Measurements from ENCODE around the gene KCNMB2. TPM values are rescaled to one million over a fixed set of nuclear protein-coding genes. Genes with fewer than 3 reads are reported as not detected.

Gene KCNMB2
- total RNA-seq, 1 experiment from 2014 or later: not detected

GRCh38 chr3:178526291-178526690 is 9.9 kb upstream of the KCNMB2 start:
- H3K9ac ChIP-seq (ENCODE audit: low read length): no peak overlapping the region
- H3K79me2 ChIP-seq (ENCODE audit: low read length): no peaks in the 10 kb centered on the region
- no peak overlapping the region for H3K4me3 ChIP-seq (ENCODE audit: low read length)
- no peaks in the 10 kb centered on the region for H3K9me2 ChIP-seq (replicated peaks; ENCODE audit: low read length)
- H3K27ac ChIP-seq (ENCODE audit: low read length): no peak overlapping the region
- TF ChIP-seq EZH2phosphoT487 (IDR thresholded peaks at IDR 0.05; ENCODE audit: borderline replicate concordance, low read length) (no peak), CTCF (conservative IDR thresholded peaks at IDR 0.05; ENCODE audit: low read depth, low read length) (no peak), EZH2 (IDR thresholded peaks at IDR 0.05; ENCODE audit: low read length, unreplicated experiment) (no peak)
- no peak for DNase-seq
- ChIA-PET CTCF (no interaction called here), POLR2A (ENCODE audit: unreplicated experiment) (no interaction called here)
- H3K9me3 ChIP-seq (ENCODE audit: low read length): no peaks in the 10 kb centered on the region
- no peaks in the 10 kb centered on the region for H3F3A ChIP-seq (ENCODE audit: low read length, unreplicated experiment)
- no peaks in the 10 kb centered on the region for H3K4me1 ChIP-seq (ENCODE audit: insufficient read depth, low read length)
- H2AFZ ChIP-seq (ENCODE audit: low read length): no peak overlapping the region
- no peaks in the 10 kb centered on the region for H3K36me3 ChIP-seq (ENCODE audit: low read depth, low read length)
- ATAC-seq: no peak
- H3K4me2 ChIP-seq (ENCODE audit: low read length): no peak overlapping the region
- H3K27me3 ChIP-seq (ENCODE audit: low read length): peaks cover 28% of the 10 kb centered on the region; the same call in 1 of the 2 replicates
- BruUV-seq (replicated peaks): no TSS peak
- intact Hi-C loops (cut with micrococcal nuclease): no loop called here
- no peaks in the 10 kb centered on the region for H4K20me1 ChIP-seq (ENCODE audit: low read length)

- H3K4me3 ChIP-seq (ENCODE audit: low read length): no peak overlapping the region
- no peaks in the 10 kb centered on the region for H3K36me3 ChIP-seq (ENCODE audit: low read depth, low read length)
- H3K27ac ChIP-seq (ENCODE audit: low read length): no peak overlapping the region
- POLR2A ChIA-PET (ENCODE audit: unreplicated experiment): no interaction called here
- no peaks in the 10 kb centered on the region for H3K9me2 ChIP-seq (replicated peaks; ENCODE audit: low read length)
- H4K20me1 ChIP-seq (ENCODE audit: low read length): no peaks in the 10 kb centered on the region
- no peak overlapping the region for H2AFZ ChIP-seq (ENCODE audit: low read length)
- peaks cover 36% of the 10 kb centered on the region for H3K27me3 ChIP-seq (ENCODE audit: low read length)
- TF ChIP-seq EZH2phosphoT487 (IDR thresholded peaks at IDR 0.05; ENCODE audit: borderline replicate concordance, low read length) (no peak), EZH2 (IDR thresholded peaks at IDR 0.05; ENCODE audit: low read length, unreplicated experiment) (no peak), CTCF (conservative IDR thresholded peaks at IDR 0.05; ENCODE audit: low read depth, low read length) (no peak)
- no peaks in the 10 kb centered on the region for H3K79me2 ChIP-seq (ENCODE audit: low read length)
- no peaks in the 10 kb centered on the region for H3F3A ChIP-seq (ENCODE audit: low read length, unreplicated experiment)
- CTCF ChIA-PET: no interaction called here
- BruUV-seq (replicated peaks): no TSS peak
- ATAC-seq: no peak
- no peak overlapping the region for H3K9ac ChIP-seq (ENCODE audit: low read length)
- DNase-seq: no peak
- intact Hi-C loops (cut with micrococcal nuclease): no loop called here
- H3K9me3 ChIP-seq (ENCODE audit: low read length): no peaks in the 10 kb centered on the region
- H3K4me1 ChIP-seq (ENCODE audit: insufficient read depth, low read length): no peaks in the 10 kb centered on the region
- no peak overlapping the region for H3K4me2 ChIP-seq (ENCODE audit: low read length)
Measured at GRCh38 chr3:178527981-178528380, 8.3 kb upstream of the KCNMB2 start.

GRCh38 chr3:178529606-178530225 is 6.5 kb upstream of the KCNMB2 start:
- ChIA-PET POLR2A (ENCODE audit: unreplicated experiment) (no interaction called here), CTCF (no interaction called here)
- TF ChIP-seq CTCF (conservative IDR thresholded peaks at IDR 0.05; ENCODE audit: low read depth, low read length) (no peak), EZH2phosphoT487 (IDR thresholded peaks at IDR 0.05; ENCODE audit: borderline replicate concordance, low read length) (no peak), EZH2 (IDR thresholded peaks at IDR 0.05; ENCODE audit: low read length, unreplicated experiment) (no peak)
- H3K36me3 ChIP-seq (ENCODE audit: low read depth, low read length): no peaks in the 10 kb centered on the region
- H3K9ac ChIP-seq (ENCODE audit: low read length): no peak overlapping the region
- no peak for ATAC-seq
- no peak for DNase-seq
- no peaks in the 10 kb centered on the region for H3K4me1 ChIP-seq (ENCODE audit: insufficient read depth, low read length)
- intact Hi-C loops (cut with micrococcal nuclease): loop anchor here (10.0 kb wide), 1 partner anchor 435 kb away; no protein-coding TSS in a partner anchor
- BruUV-seq (replicated peaks): no TSS peak
- H3K9me3 ChIP-seq (ENCODE audit: low read length): no peaks in the 10 kb centered on the region
- no peaks in the 10 kb centered on the region for H3K9me2 ChIP-seq (replicated peaks; ENCODE audit: low read length)
- H3F3A ChIP-seq (ENCODE audit: low read length, unreplicated experiment): no peaks in the 10 kb centered on the region
- no peak overlapping the region for H3K27ac ChIP-seq (ENCODE audit: low read length)
- peaks cover 52% of the 10 kb centered on the region for H3K27me3 ChIP-seq (ENCODE audit: low read length)
- H3K79me2 ChIP-seq (ENCODE audit: low read length): no peaks in the 10 kb centered on the region
- no peak overlapping the region for H3K4me3 ChIP-seq (ENCODE audit: low read length)
- H3K4me2 ChIP-seq (ENCODE audit: low read length): no peak overlapping the region
- H2AFZ ChIP-seq (ENCODE audit: low read length): no peak overlapping the region
- H4K20me1 ChIP-seq (ENCODE audit: low read length): no peaks in the 10 kb centered on the region
